IMR-90 (cell line): ENCODE data around the gene BEGAIN. TPM values are rescaled to one million over a fixed set of nuclear protein-coding genes. Genes with fewer than 3 reads are reported as not detected.

Experiments used
- ATAC-seq: fragments of 200-7000 bp; cut with Tn5 transposase; 2 replicates; pipeline ENCODE4 v1.9.1; 2020; ENCODE audit warnings: low read depth, mild to moderate bottlenecking, moderate library complexity
- BruUV-seq: library from RNA; stranded (reverse); fragments of 400-500 nt; replicated peaks from 2 replicates; lab custom pipeline; 2021; lab: Mats Ljungman, UMichigan
- CTCF ChIA-PET: fragments of 300-600 bp; formaldehyde crosslinking; extraction: SDS; loops from one replicate; lab custom pipeline; 2021; ENCODE audit warnings: antibody characterized with exemption; lab: Yijun Ruan, JAX
- POLR2A ChIA-PET: fragments of 300-600 bp; sonication (Branson Sonifier 250); formaldehyde crosslinking; loops from one replicate; lab custom pipeline; 2022; ENCODE audit warnings: antibody characterized with exemption; ENCODE audit not compliant: unreplicated experiment; lab: Charles Lee
- DNase-seq: peaks from one replicate; pipeline ENCODE4 v3.0.0; 2013
- H2AFZ ChIP-seq: replicated peaks from 2 replicates; pipeline ENCODE3; 2013; ENCODE audit warnings: low read length, mild to moderate bottlenecking; ENCODE audit not compliant: poor library complexity
- H2AK5ac ChIP-seq: 2 replicates; pipeline ENCODE4 v1.6.1; 2013; ENCODE audit warnings: low read depth, low read length, inconsistent platforms
- H2AK9ac ChIP-seq: replicated peaks from 2 replicates; pipeline ENCODE3; 2013; ENCODE audit warnings: mild to moderate bottlenecking, low read depth, low read length, moderate library complexity; ENCODE audit not compliant: poor library complexity
- H2BK120ac ChIP-seq: 2 replicates; pipeline ENCODE4 v1.6.1; 2013; ENCODE audit warnings: low read depth, low read length, inconsistent platforms
- H2BK15ac ChIP-seq: 3 replicates; pipeline ENCODE4 v1.6.1; 2013; ENCODE audit warnings: low read depth, low read length, inconsistent platforms
- H2BK20ac ChIP-seq: 2 replicates; pipeline ENCODE4 v1.6.1; 2013; ENCODE audit warnings: low read depth, mild to moderate bottlenecking, inconsistent platforms, low read length, moderate library complexity
- H2BK5ac ChIP-seq: 2 replicates; pipeline ENCODE4 v1.6.1; 2013; ENCODE audit warnings: mild to moderate bottlenecking, low read depth, low read length, inconsistent platforms; ENCODE audit not compliant: poor library complexity, severe bottlenecking
- H3K14ac ChIP-seq: replicated peaks from 2 replicates; pipeline ENCODE4 v1.6.1; 2013; ENCODE audit warnings: low read depth, low read length, inconsistent platforms
- H3K18ac ChIP-seq: 2 replicates; pipeline ENCODE4 v1.6.1; 2013; ENCODE audit warnings: low read depth, low read length, control low read depth
- H3K23ac ChIP-seq: 2 replicates; pipeline ENCODE4 v1.6.1; 2013; ENCODE audit warnings: low read depth, low read length, inconsistent platforms
- H3K27ac ChIP-seq: 2 replicates; pipeline ENCODE4 v1.5.1; 2013; ENCODE audit warnings: mild to moderate bottlenecking, control low read depth, low read length; ENCODE audit not compliant: insufficient read depth
- H3K27me3 ChIP-seq: 2 replicates; pipeline ENCODE4 v1.6.1; 2013; ENCODE audit warnings: low read length; ENCODE audit not compliant: control insufficient read depth, insufficient read depth
- H3K36me3 ChIP-seq: 2 replicates; pipeline ENCODE4 v1.6.1; 2013; ENCODE audit warnings: low read length, mixed read lengths; ENCODE audit not compliant: control insufficient read depth, insufficient read depth
- H3K4ac ChIP-seq: 2 replicates; pipeline ENCODE4 v1.6.1; 2013; ENCODE audit warnings: low read depth, low read length, inconsistent platforms
- H3K4me1 ChIP-seq: 2 replicates; pipeline ENCODE4 v1.6.1; 2013; ENCODE audit warnings: low read length, mixed read lengths; ENCODE audit not compliant: control insufficient read depth, insufficient read depth
- H3K4me2 ChIP-seq: 2 replicates; pipeline ENCODE4 v1.6.1; 2013; ENCODE audit warnings: low read depth, mild to moderate bottlenecking, control low read depth, low read length, moderate library complexity
- H3K4me3 ChIP-seq: 2 replicates; pipeline ENCODE4 v1.5.1; 2013; ENCODE audit warnings: low read depth, mild to moderate bottlenecking, control low read depth, low read length, moderate library complexity; ENCODE audit not compliant: insufficient read depth
- H3K56ac ChIP-seq: 2 replicates; pipeline ENCODE4 v1.6.1; 2013; ENCODE audit warnings: low read length, inconsistent platforms; ENCODE audit not compliant: insufficient read depth; ENCODE audit errors: extremely low read depth
- H3K79me1 ChIP-seq, 2 experiments: 2 replicates each; pipeline ENCODE4 v1.6.1; 2013; ENCODE audit warnings: low read length in 2 of 2, inconsistent platforms in 1 of 2, low read depth in 1 of 2
- H3K9ac ChIP-seq: 2 replicates; pipeline ENCODE4 v1.6.1; 2013; ENCODE audit warnings: low read depth, low read length, control low read depth
- H3K9me1 ChIP-seq: 2 replicates; pipeline ENCODE4 v1.6.1; 2013; ENCODE audit warnings: low read length, inconsistent platforms; ENCODE audit not compliant: insufficient read depth
- H3K9me3 ChIP-seq: 2 replicates; pipeline ENCODE4 v1.6.1; 2013; ENCODE audit warnings: low read length; ENCODE audit not compliant: control insufficient read depth, insufficient read depth
- H4K20me1 ChIP-seq: 2 replicates; pipeline ENCODE4 v1.6.1; 2013; ENCODE audit warnings: low read length, inconsistent platforms; ENCODE audit not compliant: insufficient read depth
- H4K5ac ChIP-seq: 2 replicates; pipeline ENCODE4 v1.6.1; 2013; ENCODE audit warnings: mild to moderate bottlenecking, low read depth, low read length, control low read depth
- H4K8ac ChIP-seq, 2 experiments: 2 replicates each; pipeline ENCODE4 v1.6.1; 2013; ENCODE audit warnings: low read depth in 2 of 2, low read length in 2 of 2, control low read depth in 1 of 2, inconsistent platforms in 1 of 2
- H4K91ac ChIP-seq: 2 replicates; pipeline ENCODE4 v1.6.1; 2013; ENCODE audit warnings: low read depth, low read length, inconsistent platforms; ENCODE audit not compliant: insufficient read depth
- BHLHE40 ChIP-seq: fragments of 150-350 bp; IDR thresholded peaks from 2 replicates; pipeline ENCODE4 v1.6.1; 2016; ENCODE audit warnings: mild to moderate bottlenecking, low read depth, low read length
- CEBPB ChIP-seq: IDR thresholded peaks from 2 replicates; pipeline ENCODE4 v1.6.1; 2012; ENCODE audit warnings: low read depth, low read length, improper control_type of control experiment
- CHD1 ChIP-seq: IDR thresholded peaks from 2 replicates; pipeline ENCODE4 v1.6.1; 2012; ENCODE audit warnings: low read depth, low read length, improper control_type of control experiment
- ELK1 ChIP-seq: fragments of 150-350 bp; IDR thresholded peaks from 2 replicates; pipeline ENCODE4 v1.6.1; 2016; ENCODE audit warnings: low read depth, mild to moderate bottlenecking, low read length, moderate library complexity, borderline replicate concordance
- FOS ChIP-seq: fragments of 150-350 bp; IDR thresholded peaks from 2 replicates; pipeline ENCODE4 v1.6.1; 2016; ENCODE audit warnings: low read depth, low read length
- MAFK ChIP-seq: IDR thresholded peaks from 2 replicates; pipeline ENCODE4 v1.6.1; 2012; ENCODE audit warnings: low read depth, low read length, improper control_type of control experiment
- MAZ ChIP-seq: IDR thresholded peaks from 2 replicates; pipeline ENCODE4 v1.6.1; 2012; ENCODE audit warnings: low read depth, mild to moderate bottlenecking, low read length, improper control_type of control experiment, moderate library complexity, borderline replicate concordance
- MXI1 ChIP-seq: IDR thresholded peaks from 2 replicates; pipeline ENCODE4 v1.6.1; 2012; ENCODE audit warnings: low read depth, mild to moderate bottlenecking, low read length, moderate library complexity, borderline replicate concordance
- NFE2L2 ChIP-seq: fragments of 150-350 bp; IDR thresholded peaks from 2 replicates; pipeline ENCODE4 v1.6.1; 2016; ENCODE audit warnings: low read depth, mild to moderate bottlenecking, low read length
- POLR2A ChIP-seq: IDR thresholded peaks from 2 replicates; pipeline ENCODE4 v1.6.1; 2012; ENCODE audit warnings: mild to moderate bottlenecking, low read depth, low read length
- RAD21 ChIP-seq: IDR thresholded peaks from 2 replicates; pipeline ENCODE4 v1.6.1; 2012; ENCODE audit warnings: low read length, improper control_type of control experiment
- RCOR1 ChIP-seq: IDR thresholded peaks from 2 replicates; pipeline ENCODE4 v1.6.1; 2012; ENCODE audit warnings: mild to moderate bottlenecking, low read length, improper control_type of control experiment; ENCODE audit not compliant: insufficient replicate concordance
- SMC3 ChIP-seq: fragments of 150-350 bp; IDR thresholded peaks from 2 replicates; pipeline ENCODE4 v1.6.1; 2016; ENCODE audit warnings: low read depth, mild to moderate bottlenecking, antibody characterized with exemption, low read length, moderate library complexity
- WGBS, 2 experiments: methylation state at CpG; one replicate each; pipeline versions ENCODE4 v1.1.5 to v1.1.7; 2013; ENCODE audit warnings: missing lambda C conversion rate in 2 of 2; ENCODE audit not compliant: insufficient read length in 1 of 2; ENCODE audit errors: extremely low coverage in 2 of 2; 5-methylcytosine and 5-hydroxymethylcytosine counted together
- dilution Hi-C: fragments of 300-500 bp; cut with HindIII; formaldehyde crosslinking; loops from one replicate; pipeline ENCODE4 v1.14.3; 2018; ENCODE audit warnings: low sequenced_read_pairs; ENCODE audit not compliant: unreplicated experiment
- in situ Hi-C: fragments of 300-500 bp; cut with MboI; formaldehyde crosslinking; loops from 3 replicates; pipeline ENCODE4 v1.14.3; 2019; ENCODE audit warnings: low sequenced_read_pairs, inconsistent platforms, mixed read lengths
- intact Hi-C: fragments of 100-400 bp; cut with micrococcal nuclease; formaldehyde crosslinking; loops from 2 replicates; pipeline ENCODE4 v1.10.0; 2022
- polyA plus RNA-seq, 3 experiments: library from polyadenylated mRNA; depleted of rRNA; stranded (reverse); fragments of >200 nt; gene quantifications; 2 replicates each; pipeline ENCODE4 v1.2.3, GENCODE V29; 2012; ENCODE audit warnings: low replicate concordance in 1 of 3
- total RNA-seq: library from RNA; depleted of rRNA; stranded (reverse); fragments of >200 nt; gene quantifications from 2 replicates; pipeline ENCODE4 v1.2.3, GENCODE V29; 2012
- TF ChIP-seq, protein P1 (sequence below): fragments of 150-350 bp; IDR thresholded peaks from 2 replicates; pipeline ENCODE4 v1.6.1; 2017; ENCODE audit warnings: mild to moderate bottlenecking, antibody characterized with exemption, low read length, low read depth

Gene BEGAIN
- total and polyA plus RNA-seq, 2 of the 4 experiments (the other 2 are of a cell fraction) = 0.18 to 0.99 TPM

DNA sequence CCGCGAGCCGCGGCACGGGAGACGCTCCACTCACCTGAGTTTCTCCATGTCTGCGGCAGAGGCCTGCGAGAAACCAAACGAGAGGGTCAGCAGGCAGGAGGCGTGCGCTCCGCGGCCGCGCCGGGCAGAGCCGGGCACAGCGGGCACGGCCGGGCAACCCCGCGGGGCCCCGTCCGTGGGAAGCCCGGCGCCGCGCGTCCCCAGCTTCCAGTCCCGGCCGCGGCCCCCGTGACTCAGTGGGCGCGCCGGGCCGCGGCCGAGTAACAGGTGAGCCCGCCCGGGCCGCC is 19.4 kb downstream of the BEGAIN start:
- Histone ChIP-seq H3K18ac (no peak overlapping the region), H3K4me1 (peaks cover 3% of the 10 kb centered on the region; the same call in 1 of the 2 replicates), H4K20me1 (no peaks in the 10 kb centered on the region), H3K36me3 (no peaks in the 10 kb centered on the region), H3K79me1 (no peaks in the 10 kb centered on the region), H3K27ac (no peak overlapping the region), H4K5ac (no peak overlapping the region), H2AK9ac (no peak overlapping the region), H3K27me3 (peaks cover 89% of the 10 kb centered on the region), H2AFZ (no peak overlapping the region), H4K8ac (no peak overlapping the region), H3K14ac (no peak overlapping the region), H2BK120ac (no peak overlapping the region), H2AK5ac (no peak overlapping the region), H2BK20ac (no peak overlapping the region), H3K4me2 (no peak overlapping the region), H3K56ac (no peak overlapping the region), H3K23ac (no peak overlapping the region), H2BK15ac (no peak overlapping the region), H3K9me1 (no peaks in the 10 kb centered on the region), H3K4me3 (no peak overlapping the region), H4K91ac (no peak overlapping the region), H3K4ac (no peak overlapping the region), H2BK5ac (no peak overlapping the region), H3K9me3 (no peaks in the 10 kb centered on the region), H3K9ac (no peak overlapping the region)
- dilution Hi-C loops (no loop called here), intact Hi-C loops (no loop called here), in situ Hi-C loops (no loop called here)
- CTCF ChIA-PET = no interaction called here
- DNase-seq = no peak
- ATAC-seq = 0 out of 2 replicates have a peak, but pooled peaks have one; percentile 15
- WGBS, 2 experiments = 4% methylated on average over 9 of the region's 42 CpGs; no CpG with 5 or more reads in 1 of the 2 experiments
- POLR2A ChIA-PET = no interaction called here
- BruUV-seq = no TSS peak
- no peak for TF ChIP-seq NFE2L2
- no peak for TF ChIP-seq CHD1
- no peak for TF ChIP-seq CEBPB
- TF ChIP-seq RAD21 = no peak
- TF ChIP-seq RCOR1 = no peak
- TF ChIP-seq MAFK = no peak
- TF ChIP-seq MXI1 = no peak
- TF ChIP-seq, protein P1, sequence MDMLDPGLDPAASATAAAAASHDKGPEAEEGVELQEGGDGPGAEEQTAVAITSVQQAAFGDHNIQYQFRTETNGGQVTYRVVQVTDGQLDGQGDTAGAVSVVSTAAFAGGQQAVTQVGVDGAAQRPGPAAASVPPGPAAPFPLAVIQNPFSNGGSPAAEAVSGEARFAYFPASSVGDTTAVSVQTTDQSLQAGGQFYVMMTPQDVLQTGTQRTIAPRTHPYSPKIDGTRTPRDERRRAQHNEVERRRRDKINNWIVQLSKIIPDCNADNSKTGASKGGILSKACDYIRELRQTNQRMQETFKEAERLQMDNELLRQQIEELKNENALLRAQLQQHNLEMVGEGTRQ = no peak
- no peak for TF ChIP-seq POLR2A
- TF ChIP-seq BHLHE40 = no peak
- no peak for TF ChIP-seq FOS
- no peak for TF ChIP-seq MAZ
- TF ChIP-seq ELK1 = no peak
- no peak for TF ChIP-seq SMC3
